ENCODE data around the gene PCYOX1L.

PCYOX1L gene, protein sequence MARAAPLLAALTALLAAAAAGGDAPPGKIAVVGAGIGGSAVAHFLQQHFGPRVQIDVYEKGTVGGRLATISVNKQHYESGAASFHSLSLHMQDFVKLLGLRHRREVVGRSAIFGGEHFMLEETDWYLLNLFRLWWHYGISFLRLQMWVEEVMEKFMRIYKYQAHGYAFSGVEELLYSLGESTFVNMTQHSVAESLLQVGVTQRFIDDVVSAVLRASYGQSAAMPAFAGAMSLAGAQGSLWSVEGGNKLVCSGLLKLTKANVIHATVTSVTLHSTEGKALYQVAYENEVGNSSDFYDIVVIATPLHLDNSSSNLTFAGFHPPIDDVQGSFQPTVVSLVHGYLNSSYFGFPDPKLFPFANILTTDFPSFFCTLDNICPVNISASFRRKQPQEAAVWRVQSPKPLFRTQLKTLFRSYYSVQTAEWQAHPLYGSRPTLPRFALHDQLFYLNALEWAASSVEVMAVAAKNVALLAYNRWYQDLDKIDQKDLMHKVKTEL

DNA sequence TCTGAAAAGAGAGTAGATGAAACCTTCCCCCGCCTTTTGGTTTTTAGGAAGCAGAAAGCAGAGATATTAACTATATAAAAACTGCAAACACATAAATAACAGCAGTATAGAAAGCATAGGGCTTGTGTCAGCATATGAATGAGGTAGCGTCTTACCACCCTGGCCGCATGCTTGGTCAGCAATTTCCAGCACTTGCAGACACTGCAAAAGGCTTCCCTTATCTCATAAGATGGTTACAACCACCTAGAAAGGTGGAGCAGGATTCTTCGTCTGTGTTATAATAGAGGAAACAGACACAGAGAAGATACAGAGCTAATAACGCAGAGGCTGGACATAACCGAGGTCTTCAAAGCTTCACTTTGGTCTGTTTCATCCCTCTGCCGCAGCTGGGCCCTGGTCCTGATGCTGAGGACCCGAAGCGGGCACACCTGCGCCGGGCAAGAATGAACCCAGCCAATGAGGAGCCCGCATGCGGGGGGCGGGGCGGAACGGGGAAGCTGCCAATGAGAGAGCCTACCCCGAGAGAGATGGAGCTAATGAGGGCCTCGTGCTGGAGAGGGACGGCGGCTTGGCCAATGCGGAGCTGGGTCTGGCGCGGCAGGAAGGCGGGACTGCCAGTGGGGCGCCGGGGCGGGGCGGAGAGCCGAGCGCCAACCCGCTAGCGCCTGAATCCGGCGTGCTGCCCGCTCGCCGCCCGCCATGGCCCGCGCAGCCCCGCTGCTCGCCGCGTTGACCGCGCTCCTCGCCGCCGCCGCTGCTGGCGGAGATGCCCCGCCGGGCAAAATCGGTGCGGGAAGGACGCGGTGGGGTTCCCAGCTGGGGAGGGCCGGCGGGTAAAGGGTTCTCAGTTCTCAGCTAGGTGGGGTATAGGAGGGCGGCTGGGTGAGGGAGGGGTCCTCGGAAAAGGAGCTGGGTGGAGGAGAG is at the start of gene PCYOX1L:
PCYOX1L (plus strand) TSS at position 677 of the 924 bp plus-strand sequence; CDS start at position 700, 23 bp downstream.
- peak; percentile 96 for DNase-seq

DNA sequence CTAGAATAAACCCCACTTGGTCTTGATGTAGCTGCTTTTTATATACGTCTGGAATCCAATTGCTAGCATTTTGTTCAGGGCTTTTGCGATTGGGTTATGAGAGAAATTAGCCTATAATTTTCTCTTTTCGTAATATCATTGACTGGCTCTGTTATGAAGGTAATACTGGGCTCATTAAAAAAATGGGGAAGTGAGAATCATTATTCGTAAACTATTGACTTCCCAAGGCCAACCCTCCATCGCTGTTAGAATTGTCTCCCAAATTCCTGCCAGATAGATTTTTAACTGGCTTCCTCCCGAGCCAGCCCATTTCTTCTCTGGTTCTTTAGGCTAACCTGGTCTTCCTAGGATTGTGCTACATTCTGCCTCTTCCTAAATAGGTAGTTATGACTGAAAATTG is 48.5 kb upstream of the PCYOX1L start:
- no peak for DNase-seq
- in situ Hi-C loops (cut with MboI; ENCODE audit: low pct_unique_long_range_greater_than_20kb, low sequenced_read_pairs): no loop called here

More for the DNA sequence above, at the start of gene PCYOX1L:
- in situ Hi-C loops (cut with MboI; ENCODE audit: low pct_unique_long_range_greater_than_20kb, low sequenced_read_pairs): no loop called here

DNA sequence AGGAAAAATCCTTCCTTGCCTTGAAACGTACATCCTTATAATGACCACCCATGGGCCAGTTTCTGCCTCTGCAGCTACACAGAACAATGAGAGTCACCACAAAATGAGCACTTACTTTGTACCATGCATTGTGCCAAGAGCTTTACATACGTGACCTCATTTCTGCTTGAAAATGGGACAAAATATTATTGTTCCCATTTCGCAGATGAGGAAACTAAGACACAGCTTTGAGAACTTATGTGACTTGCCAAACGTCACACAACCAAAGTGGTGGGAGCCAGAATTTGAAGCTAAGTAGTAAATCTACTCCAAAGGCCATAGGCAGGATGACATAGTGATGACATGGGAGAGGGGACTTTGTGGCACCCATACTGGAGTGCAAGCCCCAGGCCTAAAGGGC is 47.4 kb upstream of the PCYOX1L start:
- DNase-seq: no peak
- in situ Hi-C loops (cut with MboI; ENCODE audit: low pct_unique_long_range_greater_than_20kb, low sequenced_read_pairs): no loop called here

DNA sequence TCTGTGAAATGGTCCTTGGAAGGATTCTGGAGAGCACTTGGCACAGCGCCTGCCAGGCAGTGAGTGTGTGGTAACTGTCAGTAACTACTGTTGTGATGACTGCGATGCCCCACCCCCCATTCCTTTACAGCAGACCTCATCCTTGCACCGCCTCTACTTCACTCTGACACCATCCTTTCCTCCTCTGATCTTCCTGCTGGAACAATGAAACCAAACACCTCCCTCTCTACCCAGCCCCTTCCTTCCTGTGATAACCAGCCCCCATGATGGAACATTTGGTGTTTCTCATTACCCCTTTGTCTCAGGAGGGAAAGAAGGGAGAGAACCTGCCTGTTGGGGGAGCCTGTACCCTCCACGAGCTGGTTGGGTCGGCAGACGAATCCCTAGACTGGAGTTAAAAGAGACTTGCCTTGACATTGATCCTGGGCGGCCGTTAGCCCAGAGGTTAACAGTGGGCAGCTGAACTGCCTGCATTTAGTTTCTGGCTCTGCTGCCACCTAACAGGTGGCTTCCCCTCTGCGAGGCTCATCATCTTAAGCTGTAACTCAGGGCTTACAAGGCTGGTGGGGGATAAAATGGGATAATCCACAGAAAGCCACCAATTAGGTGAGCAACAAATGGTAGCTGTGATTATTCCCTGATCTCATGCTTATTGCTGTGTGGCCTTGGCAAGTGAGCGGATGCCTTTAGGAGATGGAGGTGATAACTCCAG is 46.7 kb upstream of the PCYOX1L start:
- DNase-seq: peak; percentile 35
- in situ Hi-C loops (cut with MboI; ENCODE audit: low pct_unique_long_range_greater_than_20kb, low sequenced_read_pairs): no loop called here

DNA sequence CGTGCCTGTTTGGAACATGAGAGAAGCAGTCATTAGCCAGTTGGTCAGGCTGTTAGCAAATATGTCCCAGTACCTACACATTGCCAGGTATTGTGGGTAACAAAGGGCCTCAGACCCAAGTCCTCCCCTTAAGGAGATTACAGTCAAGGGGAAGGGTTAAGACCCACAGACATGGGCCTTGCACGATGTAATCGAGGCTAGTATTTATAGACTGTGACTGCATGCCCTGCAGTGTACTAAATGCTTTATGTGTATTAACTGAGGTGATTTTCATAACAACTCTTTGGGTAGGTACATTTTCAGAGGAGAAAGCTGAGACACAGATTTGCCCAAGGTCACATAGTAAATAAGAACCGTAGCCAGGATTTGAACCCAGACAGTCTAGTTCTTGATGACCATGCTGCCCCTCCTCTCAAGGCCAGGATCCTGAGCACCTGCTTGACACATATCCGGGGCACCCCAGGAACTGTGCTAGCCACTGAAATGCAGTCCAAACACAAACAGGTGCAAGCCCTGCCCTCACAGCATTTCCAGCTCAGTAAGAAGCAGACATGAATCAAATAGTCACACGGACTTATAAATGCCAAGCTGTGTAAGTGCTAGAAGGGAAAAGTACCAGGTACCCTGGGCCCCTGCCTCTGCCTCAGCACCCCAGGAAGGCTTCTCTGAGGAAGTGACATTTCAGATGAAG is 44.5 kb upstream of the PCYOX1L start:
- in situ Hi-C loops (cut with MboI; ENCODE audit: low pct_unique_long_range_greater_than_20kb, low sequenced_read_pairs): no loop called here
- DNase-seq: no peak

DNA sequence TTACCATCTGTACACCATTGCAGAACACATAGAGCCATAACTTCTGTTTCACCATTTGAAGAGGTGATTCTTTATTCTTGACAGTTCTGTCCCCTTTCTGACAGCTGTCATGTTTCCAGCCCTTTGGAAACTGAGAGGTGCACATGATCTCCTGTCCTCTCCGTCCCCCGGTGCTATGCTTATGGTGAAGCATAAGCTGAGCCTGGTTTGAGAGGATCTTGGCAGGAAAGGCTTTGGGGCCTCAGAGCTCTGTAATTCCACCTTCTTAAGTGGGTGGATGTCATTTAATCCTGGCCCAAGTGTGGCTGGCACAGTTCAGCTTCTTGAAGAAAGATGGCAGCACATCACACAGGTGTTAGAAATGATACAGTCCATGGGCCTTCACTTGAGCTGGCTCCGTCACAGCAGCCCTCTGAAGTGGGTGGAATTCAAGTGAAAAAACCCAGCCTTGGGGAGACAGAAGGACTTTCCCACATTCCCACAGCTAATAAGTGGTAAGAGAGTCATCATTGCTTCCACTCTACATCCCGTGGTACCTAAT is 43.2 kb upstream of the PCYOX1L start:
- in situ Hi-C loops (cut with MboI; ENCODE audit: low pct_unique_long_range_greater_than_20kb, low sequenced_read_pairs): no loop called here

DNA sequence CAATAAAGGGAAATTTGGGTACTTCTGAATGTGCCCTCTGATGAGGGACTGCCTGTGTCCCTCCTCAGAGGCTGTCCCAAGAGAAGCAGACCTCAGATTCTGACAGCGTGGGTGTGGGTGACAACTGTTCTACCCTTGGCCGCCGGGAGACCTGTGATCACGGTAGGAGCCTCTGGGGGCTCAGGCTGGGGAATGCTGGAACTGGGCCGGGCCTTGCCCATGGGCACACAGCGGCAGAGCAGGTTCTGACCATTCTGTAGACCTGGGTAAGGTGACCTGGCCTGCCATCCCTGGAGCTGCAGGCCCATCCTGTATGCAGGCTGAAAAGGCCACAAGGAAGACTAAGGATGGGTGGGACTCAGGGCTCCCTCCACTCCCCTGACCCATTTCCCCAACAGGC is 42.1 kb upstream of the PCYOX1L start:
- DNase-seq: no peak
- in situ Hi-C loops (cut with MboI; ENCODE audit: low pct_unique_long_range_greater_than_20kb, low sequenced_read_pairs): no loop called here

More for the DNA sequence above, 43.2 kb upstream of the PCYOX1L start:
- DNase-seq: no peak

DNA sequence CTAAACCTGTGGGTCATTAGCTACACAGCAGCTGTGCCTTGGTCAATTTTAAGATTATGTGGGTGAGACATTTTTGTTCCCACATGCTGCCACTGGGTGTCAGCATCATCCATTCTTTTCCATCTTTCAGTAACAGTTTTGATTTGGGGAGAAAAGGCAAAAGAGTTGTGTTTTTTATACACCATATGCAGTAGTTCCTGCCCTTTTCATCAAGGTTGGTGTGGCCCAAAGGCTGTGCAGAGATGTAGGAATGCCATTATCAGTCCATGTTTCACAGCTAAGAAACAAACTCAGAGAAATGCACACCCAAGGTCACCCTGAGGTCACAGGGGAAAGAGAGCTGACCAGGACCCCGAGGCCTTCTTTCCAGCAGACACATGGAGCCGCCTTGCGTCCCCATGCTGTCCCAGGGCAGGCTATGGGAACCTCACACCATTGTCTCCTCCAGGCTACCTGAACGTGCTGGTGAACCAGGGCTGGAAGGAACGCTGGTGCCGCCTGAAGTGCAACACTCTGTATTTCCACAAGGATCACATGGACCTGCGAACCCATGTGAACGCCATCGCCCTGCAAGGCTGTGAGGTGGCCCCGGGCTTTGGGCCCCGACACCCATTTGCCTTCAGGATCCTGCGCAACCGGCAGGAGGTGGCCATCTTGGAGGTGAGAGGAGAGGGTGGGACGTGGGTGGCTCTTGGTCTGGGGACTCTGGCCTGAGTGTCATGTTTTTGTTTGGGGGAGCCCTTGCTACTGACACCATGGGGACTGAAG is 40.4 kb upstream of the PCYOX1L start:
- DNase-seq: peak; percentile 67
- in situ Hi-C loops (cut with MboI; ENCODE audit: low pct_unique_long_range_greater_than_20kb, low sequenced_read_pairs): no loop called here

DNA sequence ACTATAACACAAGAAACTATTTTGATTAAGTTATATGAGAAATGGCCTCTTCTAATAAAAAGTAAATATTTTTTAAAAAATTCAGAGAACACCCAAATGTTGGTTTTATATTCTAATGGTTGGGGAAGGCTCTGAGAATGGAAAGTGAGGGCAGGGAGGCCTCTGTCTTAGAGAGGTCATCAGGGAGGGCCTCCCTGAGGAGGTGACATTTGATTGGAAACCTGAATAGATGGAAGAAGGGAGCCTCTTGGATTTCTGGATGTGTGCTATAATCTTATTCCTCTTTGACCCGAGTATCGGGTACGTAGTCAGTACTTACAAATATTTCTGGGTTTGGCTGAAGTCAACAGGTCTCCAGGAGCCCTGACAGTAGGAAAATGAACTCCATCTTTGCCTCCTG is 38.7 kb upstream of the PCYOX1L start:
- DNase-seq: no peak
- in situ Hi-C loops (cut with MboI; ENCODE audit: low pct_unique_long_range_greater_than_20kb, low sequenced_read_pairs): no loop called here

DNA sequence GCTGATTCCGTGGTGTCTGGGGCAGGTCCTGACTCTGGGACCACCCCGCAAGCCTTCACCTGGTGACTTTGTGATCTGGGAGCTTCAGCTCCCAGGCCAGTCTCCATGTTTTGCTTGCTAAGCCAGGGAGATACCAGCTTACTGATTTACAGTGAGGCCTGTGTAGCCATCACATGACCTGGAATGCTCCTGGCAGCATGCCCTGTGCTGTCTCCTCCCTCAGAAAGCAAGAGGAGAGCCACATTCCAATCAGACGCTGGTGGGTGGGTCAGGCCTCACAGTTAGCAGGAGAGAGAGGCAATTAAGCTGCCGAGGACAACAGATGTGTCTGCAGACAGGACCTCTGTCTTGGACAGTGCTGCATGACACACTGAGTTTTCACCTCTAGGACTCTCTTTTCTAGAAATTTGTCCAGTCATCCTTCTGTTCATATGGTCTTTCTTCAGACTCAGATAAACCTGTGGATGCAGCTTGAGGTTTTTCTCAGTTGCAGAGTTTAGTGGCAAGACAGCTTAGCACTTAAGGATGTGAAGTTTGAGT is 37.0 kb upstream of the PCYOX1L start:
- DNase-seq: peak; percentile 26
- in situ Hi-C loops (cut with MboI; ENCODE audit: low pct_unique_long_range_greater_than_20kb, low sequenced_read_pairs): no loop called here

DNA sequence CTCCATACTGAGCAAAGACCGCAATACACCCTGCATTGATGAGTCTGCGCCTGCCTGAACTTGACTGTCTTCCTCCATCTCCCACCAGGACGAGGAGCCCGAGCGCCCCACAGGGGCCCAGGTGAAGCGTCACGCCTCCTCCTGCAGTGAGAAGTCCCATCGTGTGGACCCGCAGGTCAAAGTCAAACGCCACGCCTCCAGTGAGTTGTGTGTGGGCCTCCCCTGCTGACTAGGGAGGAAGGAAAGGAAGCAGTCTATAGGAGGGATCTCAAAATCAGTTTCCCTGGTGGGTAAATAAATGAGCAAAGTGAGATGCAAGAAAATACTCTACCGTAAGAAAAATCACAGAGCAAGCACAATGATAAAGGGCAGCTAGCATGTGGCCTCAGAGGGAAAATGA is 35.3 kb upstream of the PCYOX1L start:
- in situ Hi-C loops (cut with MboI; ENCODE audit: low pct_unique_long_range_greater_than_20kb, low sequenced_read_pairs): no loop called here
- DNase-seq: no peak

DNA sequence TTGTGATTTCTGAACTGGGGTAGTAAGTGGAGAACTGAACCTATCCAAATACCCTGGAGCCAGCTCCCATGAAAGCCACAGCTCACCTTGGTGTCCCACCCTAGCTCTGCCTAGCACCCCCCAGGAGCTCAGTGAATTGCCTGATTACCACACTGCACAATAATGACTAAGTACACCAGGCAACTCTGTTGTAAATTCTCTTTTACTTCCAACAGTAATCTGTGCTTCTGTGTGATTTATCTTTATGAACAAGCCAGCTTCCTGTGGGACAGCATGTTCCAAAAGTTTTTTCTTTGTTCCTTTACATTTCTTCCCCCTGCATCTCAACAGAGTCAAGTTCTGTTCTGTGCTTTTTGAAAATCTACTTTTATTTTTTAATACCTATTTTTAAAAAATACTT is 34.6 kb upstream of the PCYOX1L start:
- no peak for DNase-seq
- in situ Hi-C loops (cut with MboI; ENCODE audit: low pct_unique_long_range_greater_than_20kb, low sequenced_read_pairs): no loop called here

DNA sequence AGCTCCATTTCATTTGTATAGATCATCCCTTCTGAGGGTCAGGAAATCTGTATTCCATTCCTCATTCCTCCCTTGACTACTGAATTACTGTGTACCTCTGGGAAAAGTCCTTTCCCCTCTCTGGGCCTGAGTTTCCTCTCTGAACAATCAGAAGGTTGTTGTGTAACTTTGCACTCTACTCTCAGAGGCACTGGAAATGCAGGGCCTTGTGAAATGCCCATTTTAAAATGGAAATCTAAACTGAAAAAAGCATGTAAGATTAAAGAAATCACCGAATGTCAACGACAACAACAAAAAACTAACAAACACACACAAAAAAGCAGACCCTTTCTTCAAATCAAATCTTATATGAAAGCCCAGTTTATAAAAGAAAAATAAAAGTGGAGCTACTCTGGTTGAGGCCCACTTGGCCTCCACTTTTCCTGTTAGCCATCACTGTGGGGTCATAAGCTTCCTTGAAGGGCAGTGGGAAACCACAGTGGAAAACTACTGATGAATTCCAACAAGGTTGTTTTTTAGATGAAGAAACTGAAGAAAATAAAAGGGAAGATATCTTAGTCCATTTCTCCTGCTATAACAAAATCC is 34.1 kb upstream of the PCYOX1L start:
- in situ Hi-C loops (cut with MboI; ENCODE audit: low pct_unique_long_range_greater_than_20kb, low sequenced_read_pairs): no loop called here
- DNase-seq: no peak

DNA sequence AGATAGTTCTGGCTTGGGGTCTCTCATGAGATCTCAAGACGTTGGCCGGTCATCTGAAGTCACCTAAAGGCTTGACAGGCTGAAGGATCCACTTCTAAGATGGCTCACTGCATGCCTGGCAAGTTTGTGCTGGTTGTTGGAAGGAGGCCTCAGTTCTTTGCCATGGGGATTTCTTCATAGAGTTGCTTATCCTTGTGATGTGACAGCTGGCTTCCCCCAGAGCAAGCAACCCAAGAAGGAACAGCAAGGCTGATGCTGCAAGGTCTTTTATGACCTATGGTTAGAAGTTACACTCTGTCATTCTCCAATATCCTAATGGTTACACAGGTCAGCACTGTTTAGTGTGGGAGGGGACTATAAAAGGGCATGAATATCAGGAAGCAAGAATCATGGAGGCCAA is 33.2 kb upstream of the PCYOX1L start:
- DNase-seq: no peak
- in situ Hi-C loops (cut with MboI; ENCODE audit: low pct_unique_long_range_greater_than_20kb, low sequenced_read_pairs): no loop called here

DNA sequence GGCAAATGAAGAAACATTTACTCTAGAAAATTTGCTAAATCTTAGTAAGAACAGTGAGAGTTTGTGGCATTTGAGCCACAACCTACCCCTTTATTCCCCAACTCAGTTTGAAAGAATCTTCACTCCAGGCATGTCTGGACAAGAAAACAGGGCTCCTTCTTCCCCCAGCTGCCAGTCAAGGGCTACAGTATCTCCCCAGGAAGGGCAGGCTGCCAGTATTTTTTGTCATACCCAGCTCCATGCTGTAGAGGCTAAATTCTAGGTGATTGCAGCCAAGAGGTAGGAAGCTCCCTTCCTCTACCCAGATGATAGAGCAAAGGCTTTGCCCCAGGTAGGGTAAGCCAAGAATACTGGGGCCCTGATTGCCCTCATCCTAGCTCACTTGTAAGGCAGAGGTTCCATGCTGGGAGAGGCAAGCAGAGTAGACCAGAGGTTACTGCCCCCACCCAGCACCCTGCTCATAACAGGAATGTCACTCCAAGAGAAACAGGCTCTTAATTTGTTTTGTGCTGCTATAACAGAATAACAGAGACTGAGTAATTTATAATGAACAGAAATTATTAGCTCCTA is 32.6 kb upstream of the PCYOX1L start:
- in situ Hi-C loops (cut with MboI; ENCODE audit: low pct_unique_long_range_greater_than_20kb, low sequenced_read_pairs): no loop called here
- no peak for DNase-seq

DNA sequence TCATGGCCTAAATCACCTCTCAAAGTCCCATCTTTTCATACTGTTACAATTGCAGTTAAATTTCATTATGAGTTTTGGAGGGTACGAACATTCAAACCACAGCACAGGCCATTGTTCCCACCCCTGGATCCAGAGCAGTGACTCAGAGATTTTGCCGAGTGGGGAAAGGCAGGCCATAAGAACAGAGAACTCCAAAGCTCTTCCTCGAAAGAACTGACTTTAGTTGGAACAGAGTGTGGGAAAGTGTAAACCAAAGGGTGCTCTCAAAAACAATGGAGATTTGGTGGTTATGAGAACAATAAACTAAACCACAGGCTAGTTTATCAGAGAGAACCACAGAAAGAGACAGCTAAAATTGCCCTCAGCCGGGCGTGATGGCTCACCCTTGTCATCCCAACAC is 32.0 kb upstream of the PCYOX1L start:
- in situ Hi-C loops (cut with MboI; ENCODE audit: low pct_unique_long_range_greater_than_20kb, low sequenced_read_pairs): no loop called here
- DNase-seq: no peak

DNA sequence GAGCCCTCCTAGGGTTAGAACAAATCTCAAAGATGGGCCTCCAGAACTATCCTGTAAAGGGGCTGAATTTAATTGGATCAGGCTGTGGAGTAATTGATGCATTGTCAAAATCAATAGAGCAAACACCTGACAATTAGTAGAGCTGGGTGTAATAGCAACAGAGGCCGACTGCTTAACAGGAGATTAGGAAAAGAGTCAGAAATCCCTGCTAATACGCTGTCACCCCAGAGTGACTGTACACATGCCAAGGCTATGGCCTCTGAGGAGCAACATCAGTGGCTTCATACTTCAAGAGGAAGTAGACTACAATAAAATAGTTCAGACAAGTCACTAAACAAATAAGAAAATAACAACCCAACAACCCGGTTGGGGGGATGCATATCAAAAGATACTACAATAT is 31.2 kb upstream of the PCYOX1L start:
- in situ Hi-C loops (cut with MboI; ENCODE audit: low pct_unique_long_range_greater_than_20kb, low sequenced_read_pairs): no loop called here
- no peak for DNase-seq

All from KBM-7 (cell line).